HL-60 (cell line): ENCODE data around the gene BBS4.

ENCODE experiments used
- CTCF ChIP-seq: IDR thresholded peaks from one replicate; pipeline ENCODE4 v1.5.1; 2011; ENCODE audit warnings: low read length, control low read depth, inconsistent platforms; ENCODE audit not compliant: insufficient read depth
- GABPA ChIP-seq: IDR thresholded peaks from 2 replicates; pipeline ENCODE4 v1.6.1; 2012; ENCODE audit warnings: low read depth
- POLR2AphosphoS5 ChIP-seq: IDR thresholded peaks from 2 replicates; pipeline ENCODE4 v1.6.1; 2012; ENCODE audit warnings: low read depth
- REST ChIP-seq: IDR thresholded peaks from 2 replicates; pipeline ENCODE4 v1.6.1; 2012; ENCODE audit warnings: low read depth; ENCODE audit not compliant: insufficient replicate concordance
- SPI1 ChIP-seq: IDR thresholded peaks from 2 replicates; pipeline ENCODE4 v1.6.1; 2012; ENCODE audit warnings: low read depth, mild to moderate bottlenecking, borderline replicate concordance

- TF ChIP-seq CTCF = no peak
- no peak for TF ChIP-seq POLR2AphosphoS5
- TF ChIP-seq REST = no peak
- TF ChIP-seq GABPA = no peak
- TF ChIP-seq SPI1 = no peak
Measured at GRCh38 chr15:72785841-72786240, 99.8 kb downstream of the BBS4 start.
